Psoas muscle (tissue), 8 donors: ENCODE measurements around the gene PCDH1. TPM values are rescaled to one million over a fixed set of nuclear protein-coding genes. Genes with fewer than 3 reads are reported as not detected.

Experiments
- ATAC-seq, 4 donors: fragments of 200-7000 bp; cut with Tn5 transposase; one replicate each; pipeline ENCODE4 v1.9.1; 2020; ENCODE audit warnings: moderate library complexity in 3 of 4, mild to moderate bottlenecking in 2 of 4
- DNase-seq, 2 donors: peaks; one replicate each; pipeline ENCODE4 v3.0.0-alpha.2; 2020
- H3K27ac ChIP-seq: fragments of 200-600 bp; one replicate; pipeline ENCODE4 v1.8.0; 2022
- H3K27me3 ChIP-seq, 3 donors: fragments of 200-600 bp in 1 of 3; one replicate each; pipeline versions ENCODE4 v1.6.1 to v1.8.0; 2013 to 2022; ENCODE audit warnings: low read length in 2 of 3, mild to moderate bottlenecking in 2 of 3, moderate library complexity in 1 of 3; ENCODE audit not compliant: insufficient read depth in 3 of 3
- H3K36me3 ChIP-seq, 2 donors: fragments of 200-600 bp in 1 of 2; one replicate each; pipeline versions ENCODE4 v1.6.1 to v1.8.0; 2013 to 2022; ENCODE audit warnings: low read depth in 1 of 2, mild to moderate bottlenecking in 1 of 2, moderate library complexity in 1 of 2; ENCODE audit not compliant: insufficient read depth in 1 of 2
- H3K4me1 ChIP-seq: fragments of 200-600 bp; one replicate; pipeline ENCODE4 v1.8.0; 2022
- H3K4me3 ChIP-seq: fragments of 200-600 bp; one replicate; pipeline ENCODE4 v1.8.0; 2022; ENCODE audit warnings: mild to moderate bottlenecking
- H3K9me3 ChIP-seq: fragments of 200-600 bp; one replicate; pipeline ENCODE4 v1.8.0; 2022
- WGBS, 3 donors: extraction: QIAGEN DNeasy Blood & Tissue Kit; methylation state at CpG; one replicate each; pipeline versions ENCODE4 v1.1.6 to v1.1.7; 2013; 5-methylcytosine and 5-hydroxymethylcytosine counted together
- intact Hi-C, 2 donors: fragments of 100-400 bp; cut with DNase I; formaldehyde crosslinking; loops; one replicate each; pipeline versions ENCODE4 v1.11.0 to v1.14.2; 2022
- polyA plus RNA-seq, 3 donors: library from polyadenylated mRNA; stranded (reverse); fragments of 200-250 nt; gene quantifications; one replicate each; pipeline ENCODE4 v1.2.3, GENCODE V29; 2013
- total RNA-seq, 4 donors: library from RNA; stranded (reverse); fragmentation: NEBNext Ultra II Directional in 2 of 4; extraction: Animal tissue kit (Norgen Biotek cat#: 25700) in 2 of 4; gene quantifications; one replicate each; pipeline versions ENCODE4 v1.2.1 to v1.2.4, GENCODE V29; 2021 to 2023
- TF ChIP-seq, protein P1 (sequence below): fragments of 200-600 bp; IDR thresholded peaks from one replicate; pipeline ENCODE4 v1.8.0; 2022; ENCODE audit warnings: antibody characterized with exemption
- donor health status: healthy with polysubstance abuse.
- donor health status: DM: no; HTN: no; CAD: no; lungs with moderate emphysema.
- donor health status: Bipolar disorder and iron deficiency.
- donor health status: healthy.
- donor health status: DM: yes; HTN: yes; CAD: no.
- donor health status: DM: no; HTN: no; CAD: no.
- donor health status: DM: no; HTN: no; CAD: no.
- donor health status: DM: yes; HTN: yes; CAD: no.

The PCDH1 gene
- total and polyA plus RNA-seq, 7 donors: 4.2 to 17.4 (median 10.1) TPM

DNA sequence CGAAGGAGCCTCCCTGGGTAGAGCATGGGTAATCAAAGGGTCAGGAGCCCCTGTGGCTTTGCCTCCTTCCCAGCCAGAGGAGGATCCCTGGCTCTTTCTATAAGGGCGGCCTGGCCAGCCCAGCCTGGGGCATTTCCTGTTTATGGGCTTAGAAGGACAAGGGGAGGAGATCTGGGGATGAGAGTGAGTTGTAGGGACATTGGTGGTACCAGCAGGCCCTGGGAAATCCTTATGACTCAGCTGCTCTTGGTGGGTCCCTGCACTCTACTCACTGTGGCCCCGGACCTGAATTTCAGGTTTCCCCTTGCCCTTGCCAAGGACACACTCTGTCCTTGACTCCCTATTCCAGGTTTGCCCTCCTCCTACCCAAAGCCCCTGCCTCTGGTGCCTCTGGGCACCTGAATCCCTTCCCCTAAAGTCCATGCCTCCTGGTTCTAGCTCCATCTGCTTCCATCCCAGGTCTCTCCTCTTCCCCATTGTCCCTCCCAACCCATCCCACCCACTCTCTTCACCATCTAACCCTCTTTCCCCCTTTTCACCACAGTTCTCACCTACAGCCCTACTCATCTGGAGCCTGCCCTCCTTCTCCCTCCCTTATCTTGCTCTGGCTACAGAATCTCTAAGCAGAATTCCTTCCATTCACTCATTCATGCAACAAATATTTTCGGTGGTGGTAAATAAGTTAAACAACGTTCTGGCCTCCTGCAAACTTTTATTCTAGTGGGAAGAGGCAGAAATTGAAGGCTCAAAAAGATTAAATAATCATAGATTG is 34.9 kb downstream of the PCDH1 start:
- H3K27me3 ChIP-seq: peaks cover 0 to 32% (median 0%) of the 10 kb centered on the region in 3 donors
- TF ChIP-seq, protein P1, sequence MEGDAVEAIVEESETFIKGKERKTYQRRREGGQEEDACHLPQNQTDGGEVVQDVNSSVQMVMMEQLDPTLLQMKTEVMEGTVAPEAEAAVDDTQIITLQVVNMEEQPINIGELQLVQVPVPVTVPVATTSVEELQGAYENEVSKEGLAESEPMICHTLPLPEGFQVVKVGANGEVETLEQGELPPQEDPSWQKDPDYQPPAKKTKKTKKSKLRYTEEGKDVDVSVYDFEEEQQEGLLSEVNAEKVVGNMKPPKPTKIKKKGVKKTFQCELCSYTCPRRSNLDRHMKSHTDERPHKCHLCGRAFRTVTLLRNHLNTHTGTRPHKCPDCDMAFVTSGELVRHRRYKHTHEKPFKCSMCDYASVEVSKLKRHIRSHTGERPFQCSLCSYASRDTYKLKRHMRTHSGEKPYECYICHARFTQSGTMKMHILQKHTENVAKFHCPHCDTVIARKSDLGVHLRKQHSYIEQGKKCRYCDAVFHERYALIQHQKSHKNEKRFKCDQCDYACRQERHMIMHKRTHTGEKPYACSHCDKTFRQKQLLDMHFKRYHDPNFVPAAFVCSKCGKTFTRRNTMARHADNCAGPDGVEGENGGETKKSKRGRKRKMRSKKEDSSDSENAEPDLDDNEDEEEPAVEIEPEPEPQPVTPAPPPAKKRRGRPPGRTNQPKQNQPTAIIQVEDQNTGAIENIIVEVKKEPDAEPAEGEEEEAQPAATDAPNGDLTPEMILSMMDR: no peak
- H3K27ac ChIP-seq: peak overlapping the region; percentile 16
- ATAC-seq (no peak), DNase-seq (no peak)
- intact Hi-C loops: no loop called here
- peaks cover 12% of the 10 kb centered on the region for H3K4me1 ChIP-seq
- 31 to 43% (median 42%) methylated on average over 5 of the region's 5 CpGs for WGBS, 3 donors
- H3K4me3 ChIP-seq: no peak overlapping the region
- no peaks in the 10 kb centered on the region for H3K36me3 ChIP-seq
- H3K9me3 ChIP-seq: no peaks in the 10 kb centered on the region

DNA sequence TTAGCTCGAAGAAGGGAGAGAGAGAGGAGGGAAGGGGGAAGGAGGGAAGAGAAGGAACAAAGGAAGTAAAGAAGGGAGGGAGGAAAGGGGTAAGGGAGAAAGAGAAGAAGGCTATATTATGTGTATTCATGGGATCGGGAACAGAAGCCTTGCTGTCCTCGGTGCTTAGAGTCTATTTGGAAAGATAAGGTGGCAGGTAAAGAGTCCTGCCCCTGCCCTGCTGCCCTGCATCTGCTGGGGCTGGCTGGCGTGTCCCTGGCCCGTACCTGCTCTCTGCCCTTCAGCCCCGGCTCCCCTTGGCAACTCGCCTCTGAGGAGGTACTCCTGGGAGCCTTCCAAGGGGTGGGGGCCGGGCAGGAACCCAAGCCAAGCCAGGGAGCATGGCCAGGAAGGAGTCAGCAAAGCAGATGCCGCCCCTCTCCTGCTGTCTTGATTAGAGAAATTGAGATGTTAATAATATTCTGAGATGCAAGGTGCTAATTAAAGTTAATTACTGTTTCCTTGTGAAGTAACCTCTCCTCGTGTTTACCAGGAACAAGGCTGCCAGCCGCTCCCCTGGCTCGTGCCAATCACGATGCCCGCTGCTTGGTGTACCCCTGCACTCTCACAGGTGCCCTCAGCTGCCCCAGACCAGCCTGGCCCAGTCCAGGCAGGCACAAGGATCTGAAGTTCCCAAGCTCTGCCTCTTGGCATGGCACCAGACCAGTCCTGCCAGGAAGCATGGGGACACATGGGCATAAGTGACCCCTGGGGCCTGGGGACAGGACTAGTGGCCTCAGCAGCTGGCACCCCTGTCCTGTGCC is 36.6 kb downstream of the PCDH1 start:
- peaks cover 12% of the 10 kb centered on the region for H3K4me1 ChIP-seq
- peak overlapping the region; percentile 53 for H3K27ac ChIP-seq
- ATAC-seq (no peak), DNase-seq (no peak)
- H3K9me3 ChIP-seq: no peaks in the 10 kb centered on the region
- peaks cover 0 to 31% (median 0%) of the 10 kb centered on the region in 3 donors for H3K27me3 ChIP-seq
- intact Hi-C loops: no loop called here
- H3K4me3 ChIP-seq: no peak overlapping the region
- TF ChIP-seq, protein P1: no peak
- no peaks in the 10 kb centered on the region for H3K36me3 ChIP-seq
- WGBS, 3 donors: 19 to 34% (median 30%) methylated on average over 13 to 14 of the region's 14 CpGs

DNA sequence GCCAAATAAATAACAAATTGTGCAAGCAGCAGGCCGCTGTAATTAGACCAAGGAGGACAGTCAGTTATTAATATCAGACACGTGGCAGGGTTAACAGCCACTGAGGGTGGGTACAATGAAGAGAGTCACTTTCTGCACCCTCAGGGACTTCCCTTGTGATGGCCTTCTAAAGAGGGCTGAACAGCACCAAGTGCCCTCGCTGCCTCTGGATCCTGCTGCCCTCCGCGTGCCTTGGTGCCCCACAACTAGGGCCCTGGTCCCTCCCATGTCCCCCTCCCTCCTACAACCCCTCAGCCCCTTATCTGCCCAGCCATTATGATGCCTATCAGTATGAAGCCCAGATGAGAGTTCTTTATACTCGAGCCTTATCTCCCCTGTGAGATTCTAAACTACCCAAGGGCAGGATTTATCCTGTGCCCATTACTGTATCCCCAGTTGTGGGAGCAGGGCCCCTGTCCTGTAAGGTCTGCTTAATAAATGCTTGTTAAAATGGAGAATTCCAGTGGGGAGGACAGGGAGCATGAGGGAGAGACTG is 37.3 kb downstream of the PCDH1 start:
- Histone ChIP-seq H3K27ac (peak overlapping the region; percentile 53), H3K4me1 (peaks cover 12% of the 10 kb centered on the region), H3K27me3 (peaks cover 0 to 31% (median 0%) of the 10 kb centered on the region in 3 donors), H3K9me3 (no peaks in the 10 kb centered on the region), H3K36me3 (no peaks in the 10 kb centered on the region), H3K4me3 (no peak overlapping the region)
- TF ChIP-seq, protein P1: no peak
- 62 to 72% (median 70%) methylated on average over 6 of the region's 6 CpGs for WGBS, 3 donors
- intact Hi-C loops: no loop called here
- ATAC-seq (no peak), DNase-seq (no peak)

DNA sequence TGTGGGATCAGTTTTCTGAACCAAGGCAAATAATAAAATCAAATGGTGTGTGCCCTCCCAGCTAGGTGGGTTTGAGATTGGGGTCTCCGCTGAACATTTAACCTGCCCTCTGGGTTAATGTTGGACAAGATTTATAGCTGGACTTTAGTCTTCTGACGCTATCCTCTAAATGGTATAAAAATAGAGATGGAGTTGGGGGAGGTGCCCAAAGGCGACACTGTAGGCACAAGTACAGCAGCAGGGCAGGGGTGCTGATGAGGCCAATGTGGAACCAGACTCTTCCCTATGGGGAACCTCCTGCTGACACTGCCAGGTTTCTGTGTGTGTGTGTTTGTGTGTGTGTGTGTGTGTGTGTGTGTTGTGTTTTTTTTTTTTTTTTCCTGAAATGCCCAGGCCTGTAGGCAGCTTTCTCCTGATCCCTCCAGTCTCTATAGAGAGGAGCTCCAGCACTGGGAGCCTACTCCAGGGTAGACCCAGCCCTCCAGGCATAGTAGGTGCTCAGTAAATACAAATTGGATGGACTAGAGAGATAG is 37.9 kb downstream of the PCDH1 start:
- H3K27ac ChIP-seq: peak overlapping the region; percentile 66
- 37 to 41% (median 38%) methylated on average over 3 of the region's 3 CpGs for WGBS, 3 donors
- intact Hi-C loops: no loop called here

More for the DNA sequence above, 37.9 kb downstream of the PCDH1 start:
- Histone ChIP-seq H3K4me3 (no peak overlapping the region), H3K36me3 (no peaks in the 10 kb centered on the region), H3K9me3 (no peaks in the 10 kb centered on the region), H3K4me1 (peaks cover 15% of the 10 kb centered on the region), H3K27me3 (peaks cover 0 to 28% (median 0%) of the 10 kb centered on the region in 3 donors)
- TF ChIP-seq, protein P1: no peak
- ATAC-seq (no peak), DNase-seq (no peak)
